Choroid plexus epithelial cell (primary cell): ENCODE data around the gene MLEC.

Source experiments
- DNase-seq: peaks from one replicate; pipeline ENCODE4 v3.0.0-alpha.2; 2010; ENCODE audit warnings: low read depth
- H3K4me3 ChIP-seq: 2 replicates; pipeline ENCODE4 v1.5.1; 2011; ENCODE audit warnings: low read depth, mild to moderate bottlenecking, control low read depth, low read length, moderate library complexity
- CTCF ChIP-seq: conservative IDR thresholded peaks from 2 replicates; pipeline ENCODE4 v1.5.1; 2011; ENCODE audit warnings: low read depth, mild to moderate bottlenecking, control low read depth, inconsistent platforms, low read length, moderate library complexity

Gene MLEC

GRCh38 chr12:120720987-120721801 is 34.2 kb downstream of the MLEC start:
- H3K4me3 ChIP-seq: no peak overlapping the region
- no peak for TF ChIP-seq CTCF
- no peak for DNase-seq

- H3K4me3 ChIP-seq: no peak overlapping the region
- TF ChIP-seq CTCF: no peak
- no peak for DNase-seq
Observed at GRCh38 chr12:120721866-120722265, 34.9 kb downstream of the MLEC start.

GRCh38 chr12:120722784-120723183 is 35.8 kb downstream of the MLEC start:
- no peak for TF ChIP-seq CTCF
- DNase-seq: no peak
- no peak overlapping the region for H3K4me3 ChIP-seq

GRCh38 chr12:120724720-120725119 is 37.8 kb downstream of the MLEC start:
- no peak for TF ChIP-seq CTCF
- no peak for DNase-seq

GRCh38 chr12:120725151-120725658 is 38.3 kb downstream of the MLEC start:
- DNase-seq: no peak
- peak overlapping the region; percentile 74 for H3K4me3 ChIP-seq
- no peak for TF ChIP-seq CTCF

More at GRCh38 chr12:120724720-120725119, 37.8 kb downstream of the MLEC start:
- H3K4me3 ChIP-seq: no peak overlapping the region

GRCh38 chr12:120725659-120726509 is 38.9 kb downstream of the MLEC start, which contains the start of gene ACADS:
ACADS (plus strand) TSS chr12:120725826; CDS start chr12:120725886, 60 bp downstream.
- DNase-seq: peak; percentile 81
- no peak for TF ChIP-seq CTCF
- H3K4me3 ChIP-seq: peak within 1 kb of the TSS; percentile 74
